NCI-H526 treated with DMSO at 0.1 percent for 48 hours (cell line): ENCODE measurements around the gene XIRP2.

Experiments
- DNase-seq: peaks from one replicate; lab custom pipeline; 2025; lab: John Stamatoyannopoulos, UW

XIRP2 gene

GRCh38 chr2:167134381-167135072, 246.2 kb downstream of the XIRP2 start:
- DNase-seq = no peak

GRCh38 chr2:167135706-167136105, 247.4 kb downstream of the XIRP2 start:
- no peak for DNase-seq

- DNase-seq = no peak
These were observed 248.8 kb downstream of the XIRP2 start for GRCh38 chr2:167136879-167137596.

GRCh38 chr2:167140330-167140729, 252.1 kb downstream of the XIRP2 start:
- DNase-seq = no peak

- DNase-seq = no peak
These were observed 252.5 kb downstream of the XIRP2 start for GRCh38 chr2:167140767-167141166.

GRCh38 chr2:167142554-167142953, 254.3 kb downstream of the XIRP2 start:
- no peak for DNase-seq

GRCh38 chr2:167144179-167144898, 256.1 kb downstream of the XIRP2 start:
- DNase-seq = no peak

- no peak for DNase-seq
These were observed 259.1 kb downstream of the XIRP2 start for GRCh38 chr2:167147271-167147941.

- DNase-seq = no peak
These were observed 263.6 kb downstream of the XIRP2 start for GRCh38 chr2:167151894-167152293.

GRCh38 chr2:167157523-167157922, 269.2 kb downstream of the XIRP2 start:
- no peak for DNase-seq

GRCh38 chr2:167177196-167177595, 288.9 kb downstream of the XIRP2 start:
- no peak for DNase-seq

- DNase-seq = no peak
These were observed 292.9 kb downstream of the XIRP2 start for GRCh38 chr2:167181134-167181533.

- DNase-seq = no peak
These were observed 293.4 kb downstream of the XIRP2 start for GRCh38 chr2:167181688-167182087.

- DNase-seq = no peak
These were observed 294.1 kb downstream of the XIRP2 start for GRCh38 chr2:167182403-167182802.

- no peak for DNase-seq
These were observed 295.7 kb downstream of the XIRP2 start for GRCh38 chr2:167183931-167184330.

- no peak for DNase-seq
These were observed 298.2 kb downstream of the XIRP2 start for GRCh38 chr2:167186465-167186864.

- DNase-seq = no peak
These were observed 298.9 kb downstream of the XIRP2 start for GRCh38 chr2:167187049-167187727.

- DNase-seq = no peak
These were observed 300.0 kb downstream of the XIRP2 start for GRCh38 chr2:167187978-167188967.

GRCh38 chr2:167190053-167190452, 301.8 kb downstream of the XIRP2 start:
- no peak for DNase-seq

- DNase-seq = no peak
These were observed 303.3 kb downstream of the XIRP2 start for GRCh38 chr2:167191588-167191987.

- no peak for DNase-seq
These were observed 304.6 kb downstream of the XIRP2 start for GRCh38 chr2:167192833-167193232.
